K562 (cell line): ENCODE data around the gene CCDC174. TPM values are rescaled to one million over a fixed set of nuclear protein-coding genes. Genes with fewer than 3 reads are reported as not detected.
A peak's percentile ranks its signal among the peaks of the same experiment; 100 is the strongest.

Experiments
- CBX2 ChIP-seq: fragments of 200-600 bp; sonication (generic); IDR thresholded peaks from one replicate; pipeline ENCODE4 v1.6.1; 2012; ENCODE audit warnings: mild to moderate bottlenecking, low read length, inconsistent platforms; ENCODE audit not compliant: insufficient read depth, poor library complexity, severe bottlenecking
- CREM ChIP-seq: IDR thresholded peaks from 2 replicates; pipeline ENCODE4 v1.6.1; 2014; ENCODE audit warnings: antibody characterized with exemption, low read depth
- CSDE1 ChIP-seq, 2 experiments: fragments of 450-650 bp; IDR thresholded peaks; 2 replicates each; pipeline ENCODE4 v1.6.1; 2016; ENCODE audit warnings: mild to moderate bottlenecking in 1 of 2
- MED1 ChIP-seq: sonication (generic); formaldehyde crosslinking; IDR thresholded peaks from 2 replicates; pipeline ENCODE4 v1.8.1; 2023; ENCODE audit warnings: missing genetic modification reagents, borderline replicate concordance
- MITF ChIP-seq: IDR thresholded peaks from 2 replicates; pipeline ENCODE4 v1.6.1; 2014; ENCODE audit warnings: antibody characterized with exemption
- NBN ChIP-seq: fragments of 450-650 bp; IDR thresholded peaks from 2 replicates; pipeline ENCODE4 v1.6.1; 2016; ENCODE audit warnings: low read depth, mild to moderate bottlenecking
- NEUROD1 ChIP-seq: fragments of 150-350 bp; IDR thresholded peaks from 2 replicates; pipeline ENCODE4 v1.6.1; 2014; ENCODE audit warnings: borderline replicate concordance, low read length, low read depth; ENCODE audit not compliant: partially characterized antibody
- NFXL1 ChIP-seq: fragments of 450-650 bp; formaldehyde crosslinking; IDR thresholded peaks from 2 replicates; pipeline ENCODE4 v1.4.0; 2021; ENCODE audit warnings: mild to moderate bottlenecking
- POLR2B ChIP-seq: fragments of 450-650 bp; IDR thresholded peaks from 2 replicates; pipeline ENCODE4 v1.6.1; 2018; ENCODE audit warnings: low read depth; ENCODE audit not compliant: partially characterized antibody
- SLC30A9 ChIP-seq: fragments of 250-450 bp; sonication (Bioruptor Pico); IDR thresholded peaks from 2 replicates; pipeline ENCODE4 v1.8.0; 2022; ENCODE audit warnings: mild to moderate bottlenecking, moderate library complexity
- SOX6 ChIP-seq: fragments of 450-650 bp; IDR thresholded peaks from 2 replicates; pipeline ENCODE4 v1.6.1; 2014; ENCODE audit warnings: mild to moderate bottlenecking
- TBL1XR1 ChIP-seq, 2 experiments: IDR thresholded peaks; 2 replicates each; pipeline ENCODE4 v1.6.1; 2012; ENCODE audit warnings: improper control_type of control experiment in 2 of 2, low read length in 2 of 2, mild to moderate bottlenecking in 1 of 2
- THAP12 ChIP-seq: fragments of 250-450 bp; sonication (Bioruptor Pico); IDR thresholded peaks from 2 replicates; pipeline ENCODE4 v1.9.0; 2021; ENCODE audit warnings: mild to moderate bottlenecking, inconsistent platforms
- THAP7 ChIP-seq: fragments of 250-450 bp; sonication (Bioruptor Pico); IDR thresholded peaks from 2 replicates; pipeline ENCODE4 v1.5.0; 2021
- XRCC5 ChIP-seq: fragments of 200-400 bp; formaldehyde crosslinking; IDR thresholded peaks from 2 replicates; pipeline ENCODE4 v1.6.1; 2017; ENCODE audit warnings: low read depth, mild to moderate bottlenecking, low read length
- YBX1 ChIP-seq: fragments of 450-650 bp; IDR thresholded peaks from 2 replicates; pipeline ENCODE4 v1.7.1; 2016; ENCODE audit warnings: mild to moderate bottlenecking
- ZNF174 ChIP-seq: fragments of 250-450 bp; sonication (Bioruptor Pico); IDR thresholded peaks from 2 replicates; pipeline ENCODE4 v1.4.0; 2020; ENCODE audit warnings: mild to moderate bottlenecking
- ZNF263 ChIP-seq: sonication (generic); formaldehyde crosslinking; IDR thresholded peaks from 2 replicates; pipeline ENCODE4 v1.8.0; 2022; ENCODE audit warnings: mild to moderate bottlenecking, missing genetic modification reagents, borderline replicate concordance
- ZNF518B ChIP-seq: fragments of 250-450 bp; sonication (Bioruptor Pico); IDR thresholded peaks from 2 replicates; pipeline ENCODE4 v1.5.0; 2021; ENCODE audit warnings: mild to moderate bottlenecking, moderate library complexity
- ZNF589 ChIP-seq: fragments of 200-800 bp; sonication (Bioruptor generic); IDR thresholded peaks from 2 replicates; pipeline ENCODE4 v1.6.1; 2016; ENCODE audit warnings: low read depth, missing genetic modification characterization, missing compliant biosample characterization
- ZNF830 ChIP-seq: fragments of 250-450 bp; sonication (Bioruptor Pico); IDR thresholded peaks from 2 replicates; pipeline ENCODE4 v1.5.0; 2021; ENCODE audit warnings: mild to moderate bottlenecking
- polyA plus RNA-seq, 8 experiments: library from polyadenylated mRNA; depleted of rRNA in 4 of 8; stranded (reverse) in 5 of 8; unstranded in 3 of 8; fragments of >200 nt; fragmentation: Nextera tagmentation in 2 of 8; fragmentation: Illumina TruSeq in 1 of 8; extraction: Ambion mirVana in 2 of 8; extraction: Trizol in 1 of 8; gene quantifications; 2 replicates each; pipeline versions ENCODE4 v1.2.1 to v1.2.3, GENCODE V29; 2011 to 2014; ENCODE audit warnings: inconsistent platforms in 1 of 8, missing spikeins in 1 of 8
- total RNA-seq, 7 experiments: library from RNA; depleted of rRNA in 6 of 7; stranded (reverse); fragments of >200 nt in 6 of 7; fragmentation: Illumina TruSeq in 2 of 7; extraction: Trizol in 2 of 7; gene quantifications; 2 replicates each; pipeline versions ENCODE4 v1.2.1 to v1.2.3, GENCODE V29; 2011 to 2021; ENCODE audit warnings: low replicate concordance in 1 of 7

CCDC174 gene
- total and polyA plus RNA-seq, 9 of the 15 experiments (the other 6 are each of a cell fraction or from before 2014, with no cell fraction given): 7.4 to 41.0 (median 28.5) TPM

GRCh38 chr3:14651440-14652251 is at the start of gene CCDC174 (continued):
- TF ChIP-seq MITF (no peak), THAP12 (CRISPR knock-in tag) (peak; percentile 52), SOX6 (peak; percentile 83), ZNF518B (no peak), CSDE1 (IDR thresholded peaks at IDR 0.05) (peak in 1 of 2 experiments; percentile 100; a peak in 3 of 4 replicates), THAP7 (CRISPR knock-in tag) (peak; percentile 100), SLC30A9 (no peak), YBX1 (no peak), XRCC5 (peak; percentile 82), NEUROD1 (peak; percentile 79), NFXL1 (no peak), CREM (peak; percentile 99), MED1 (CRISPR knock-in tag) (no peak), NBN (peak; percentile 92), ZNF589 (peak; percentile 81; the same call in 1 of the 2 replicates), ZNF830 (no peak), ZNF263 (no peak; the same call in 1 of the 2 replicates), ZNF174 (CRISPR knock-in tag) (no peak), POLR2B (peak; percentile 93), TBL1XR1 (IDR thresholded peaks at IDR 0.05; ENCODE audit: low read length in 2 of 2) (peak; percentile 73 to 80; a peak in 3 of 4 replicates), CBX2 (no peak)
